Measurements from ENCODE around the gene GTF2A2.
"Not testable (repeated sequence)": the region's sequence is repeated elsewhere in the genome, so short reads cannot be mapped to it uniquely, and the experiment has no call there.

The GTF2A2 gene

GRCh38 chr15:59647085-59647484 is 10.2 kb downstream of the GTF2A2 start:
- Histone ChIP-seq H3K79me2 (ENCODE audit: insufficient read depth, low read length) (no peaks in the 10 kb centered on the region; the same call in 1 of the 2 replicates), H2AFZ (ENCODE audit: low read depth, low read length, severe bottlenecking) (no peak overlapping the region), H3K9me2 (replicated peaks; ENCODE audit: insufficient read depth, low read length) (no peaks in the 10 kb centered on the region), H3K4me2 (ENCODE audit: low read depth, low read length, poor library complexity, severe bottlenecking) (no peak overlapping the region), H3K4me3 (ENCODE audit: insufficient read depth, low read length, poor library complexity, severe bottlenecking) (no peak overlapping the region), H3K27me3 (ENCODE audit: low read length) (no peaks in the 10 kb centered on the region), H3K9ac (ENCODE audit: low read length) (no peak overlapping the region), H3K36me3 (ENCODE audit: low read length) (peaks cover 36% of the 10 kb centered on the region), H3F3A (ENCODE audit: insufficient read depth) (peaks cover 7% of the 10 kb centered on the region), H3K27ac (ENCODE audit: low read depth, low read length) (no peak overlapping the region), H4K20me1 (ENCODE audit: low read depth, low read length) (no peaks in the 10 kb centered on the region; the same call in 1 of the 2 replicates), H3K9me3 (ENCODE audit: insufficient read depth, low read length) (no peaks in the 10 kb centered on the region)
- TF ChIP-seq EZH2phosphoT487 (conservative IDR thresholded peaks at IDR 0.05; ENCODE audit: low read length) (no peak), CTCF (IDR thresholded peaks at IDR 0.05; ENCODE audit: insufficient read depth, low read length, poor library complexity, severe bottlenecking) (no peak)

- no peak overlapping the region for H3K27ac ChIP-seq (ENCODE audit: low read depth, low read length)
- H3K4me2 ChIP-seq (ENCODE audit: low read depth, low read length, poor library complexity, severe bottlenecking): no peak overlapping the region
- peaks cover 12% of the 10 kb centered on the region for H3F3A ChIP-seq (ENCODE audit: insufficient read depth)
- no peaks in the 10 kb centered on the region for H3K9me3 ChIP-seq (ENCODE audit: insufficient read depth, low read length)
- peaks cover 36% of the 10 kb centered on the region; the same call in 1 of the 2 replicates for H3K36me3 ChIP-seq (ENCODE audit: low read length)
- H3K9ac ChIP-seq (ENCODE audit: low read length): no peak overlapping the region
- peaks cover 3% of the 10 kb centered on the region; the same call in 1 of the 2 replicates for H4K20me1 ChIP-seq (ENCODE audit: low read depth, low read length)
- no peak overlapping the region for H3K4me3 ChIP-seq (ENCODE audit: insufficient read depth, low read length, poor library complexity, severe bottlenecking)
- H3K9me2 ChIP-seq (replicated peaks; ENCODE audit: insufficient read depth, low read length): no peaks in the 10 kb centered on the region
- no peak for TF ChIP-seq EZH2phosphoT487 (conservative IDR thresholded peaks at IDR 0.05; ENCODE audit: low read length)
- no peak for TF ChIP-seq CTCF (IDR thresholded peaks at IDR 0.05; ENCODE audit: insufficient read depth, low read length, poor library complexity, severe bottlenecking)
- no peak overlapping the region for H2AFZ ChIP-seq (ENCODE audit: low read depth, low read length, severe bottlenecking)
- no peaks in the 10 kb centered on the region for H3K79me2 ChIP-seq (ENCODE audit: insufficient read depth, low read length)
- no peaks in the 10 kb centered on the region for H3K27me3 ChIP-seq (ENCODE audit: low read length)
Observed at GRCh38 chr15:59646277-59646676, 11.0 kb downstream of the GTF2A2 start.

- not testable (repeated sequence) for H3K9ac ChIP-seq (ENCODE audit: low read length); H3K4me3 ChIP-seq (ENCODE audit: insufficient read depth, low read length, poor library complexity, severe bottlenecking); H3K79me2 ChIP-seq (ENCODE audit: insufficient read depth, low read length); H4K20me1 ChIP-seq (ENCODE audit: low read depth, low read length); H3K9me3 ChIP-seq (ENCODE audit: insufficient read depth, low read length); H3K27me3 ChIP-seq (ENCODE audit: low read length); H2AFZ ChIP-seq (ENCODE audit: low read depth, low read length, severe bottlenecking); H3K27ac ChIP-seq (ENCODE audit: low read depth, low read length); H3K4me2 ChIP-seq (ENCODE audit: low read depth, low read length, poor library complexity, severe bottlenecking); H3K9me2 ChIP-seq (replicated peaks; ENCODE audit: insufficient read depth, low read length)
- Histone ChIP-seq H3K36me3 (ENCODE audit: low read length) (peaks cover 34% of the 10 kb centered on the region; the same call in 1 of the 2 replicates), H3F3A (ENCODE audit: insufficient read depth) (peaks cover 11% of the 10 kb centered on the region)
Observed at GRCh38 chr15:59645812-59646211, 11.5 kb downstream of the GTF2A2 start.

- peaks cover 24% of the 10 kb centered on the region; the same call in 1 of the 2 replicates for H3K36me3 ChIP-seq (ENCODE audit: low read length)
- no peak overlapping the region for H3K27ac ChIP-seq (ENCODE audit: low read depth, low read length)
- H2AFZ ChIP-seq (ENCODE audit: low read depth, low read length, severe bottlenecking): no peak overlapping the region
- no peaks in the 10 kb centered on the region for H3K79me2 ChIP-seq (ENCODE audit: insufficient read depth, low read length)
- no peak overlapping the region for H3K4me2 ChIP-seq (ENCODE audit: low read depth, low read length, poor library complexity, severe bottlenecking)
- peaks cover 8% of the 10 kb centered on the region for H3F3A ChIP-seq (ENCODE audit: insufficient read depth)
- no peaks in the 10 kb centered on the region for H3K27me3 ChIP-seq (ENCODE audit: low read length)
- no peaks in the 10 kb centered on the region for H3K9me3 ChIP-seq (ENCODE audit: insufficient read depth, low read length)
- TF ChIP-seq EZH2phosphoT487 (conservative IDR thresholded peaks at IDR 0.05; ENCODE audit: low read length): no peak
- no peak for TF ChIP-seq CTCF (IDR thresholded peaks at IDR 0.05; ENCODE audit: insufficient read depth, low read length, poor library complexity, severe bottlenecking)
- H3K4me3 ChIP-seq (ENCODE audit: insufficient read depth, low read length, poor library complexity, severe bottlenecking): no peak overlapping the region
- H3K9me2 ChIP-seq (replicated peaks; ENCODE audit: insufficient read depth, low read length): no peaks in the 10 kb centered on the region
- H3K9ac ChIP-seq (ENCODE audit: low read length): no peak overlapping the region
- peaks cover 3% of the 10 kb centered on the region; the same call in 1 of the 2 replicates for H4K20me1 ChIP-seq (ENCODE audit: low read depth, low read length)
Observed at GRCh38 chr15:59644756-59645155, 12.6 kb downstream of the GTF2A2 start.
